HEK293 (cell line): Measurements from ENCODE around the gene NIP7.

Source experiments
- BCL6B ChIP-seq: fragments of 450-650 bp; formaldehyde crosslinking; IDR thresholded peaks from 2 replicates; pipeline ENCODE4 v1.5.1; 2017; ENCODE audit warnings: missing biosample characterization, missing genetic modification characterization
- CTCF ChIP-seq: fragments of 450-650 bp; formaldehyde crosslinking; IDR thresholded peaks from 2 replicates; pipeline ENCODE4 v1.5.1; 2016; ENCODE audit warnings: missing biosample characterization, missing genetic modification characterization
- MEIS1 ChIP-seq: sonication (generic); formaldehyde crosslinking; IDR thresholded peaks from 2 replicates; pipeline ENCODE4 v1.8.1; 2022; ENCODE audit warnings: missing genetic modification reagents, mild to moderate bottlenecking, borderline replicate concordance
- SP3 ChIP-seq: fragments of 450-650 bp; formaldehyde crosslinking; IDR thresholded peaks from 2 replicates; pipeline ENCODE4 v1.5.1; 2016; ENCODE audit warnings: missing biosample characterization, missing genetic modification characterization
- ZBTB1 ChIP-seq: fragments of 450-650 bp; formaldehyde crosslinking; IDR thresholded peaks from 2 replicates; pipeline ENCODE4 v1.5.1; 2016; ENCODE audit warnings: missing biosample characterization, missing genetic modification characterization
- ZEB2 ChIP-seq: fragments of 450-650 bp; formaldehyde crosslinking; IDR thresholded peaks from 2 replicates; pipeline ENCODE4 v1.5.1; 2016; ENCODE audit warnings: missing biosample characterization, missing genetic modification characterization
- ZNF211 ChIP-seq: fragments of 450-650 bp; formaldehyde crosslinking; IDR thresholded peaks from 2 replicates; pipeline ENCODE4 v1.5.1; 2016; ENCODE audit warnings: low read depth, missing biosample characterization, missing genetic modification characterization
- ZNF239 ChIP-seq: fragments of 450-650 bp; formaldehyde crosslinking; IDR thresholded peaks from 2 replicates; pipeline ENCODE4 v1.5.1; 2016; ENCODE audit warnings: missing biosample characterization, missing genetic modification characterization
- ZNF24 ChIP-seq: fragments of 450-650 bp; formaldehyde crosslinking; IDR thresholded peaks from 2 replicates; pipeline ENCODE4 v1.5.1; 2016; ENCODE audit warnings: missing biosample characterization, missing genetic modification characterization
- ZNF302 ChIP-seq: fragments of 450-650 bp; formaldehyde crosslinking; IDR thresholded peaks from 2 replicates; pipeline ENCODE4 v1.5.1; 2016; ENCODE audit warnings: missing biosample characterization, missing genetic modification characterization, low read depth
- ZNF324 ChIP-seq: fragments of 450-650 bp; formaldehyde crosslinking; IDR thresholded peaks from 2 replicates; pipeline ENCODE4 v1.5.1; 2016; ENCODE audit warnings: missing biosample characterization, missing genetic modification characterization
- ZNF335 ChIP-seq: fragments of 450-650 bp; formaldehyde crosslinking; conservative IDR thresholded peaks from 2 replicates; pipeline ENCODE4 v1.5.1; 2016; ENCODE audit warnings: missing biosample characterization, missing genetic modification characterization
- ZNF366 ChIP-seq: fragments of 450-650 bp; formaldehyde crosslinking; conservative IDR thresholded peaks from 2 replicates; pipeline ENCODE4 v1.5.1; 2016; ENCODE audit warnings: missing biosample characterization, missing genetic modification characterization
- ZNF416 ChIP-seq: fragments of 450-650 bp; formaldehyde crosslinking; IDR thresholded peaks from 2 replicates; pipeline ENCODE4 v1.5.1; 2016; ENCODE audit warnings: missing biosample characterization, missing genetic modification characterization
- ZNF549 ChIP-seq: fragments of 450-650 bp; IDR thresholded peaks from 2 replicates; pipeline ENCODE4 v1.5.1; 2018; ENCODE audit warnings: missing biosample characterization, missing genetic modification characterization, mild to moderate bottlenecking, inconsistent platforms, moderate library complexity
- ZNF785 ChIP-seq: fragments of 450-650 bp; formaldehyde crosslinking; IDR thresholded peaks from 2 replicates; pipeline ENCODE4 v1.5.1; 2016; ENCODE audit warnings: missing biosample characterization, missing genetic modification characterization
- TF ChIP-seq, protein P1 (sequence below): fragments of 450-650 bp; formaldehyde crosslinking; IDR thresholded peaks from 2 replicates; pipeline ENCODE4 v1.5.1; 2016; ENCODE audit warnings: missing biosample characterization, missing genetic modification characterization
- TF ChIP-seq, protein P2 (sequence below): fragments of 450-650 bp; formaldehyde crosslinking; IDR thresholded peaks from 2 replicates; pipeline ENCODE4 v1.5.1; 2016; ENCODE audit warnings: missing biosample characterization, missing genetic modification characterization
- TF ChIP-seq, protein P3 (sequence below): fragments of 450-650 bp; formaldehyde crosslinking; IDR thresholded peaks from 2 replicates; pipeline ENCODE4; 2016; ENCODE audit warnings: missing biosample characterization, missing genetic modification characterization
- TF ChIP-seq, protein P4 (sequence below): fragments of 450-650 bp; formaldehyde crosslinking; IDR thresholded peaks from 2 replicates; pipeline ENCODE4 v1.5.1; 2017; ENCODE audit warnings: missing biosample characterization, missing genetic modification characterization

The NIP7 gene

GRCh38 chr16:69311533-69312387 lies 27.8 kb upstream of the NIP7 start (continued):
- TF ChIP-seq ZNF549 (tag by site-specific recombination) (0 out of 2 replicates have a peak, but pooled peaks have one; percentile 15), ZNF211 (tag by site-specific recombination) (no peak), ZNF416 (no peak), SP3 (0 out of 2 replicates have a peak, but pooled peaks have one; percentile 8), ZNF785 (tag by site-specific recombination) (no peak), ZNF366 (no peak), ZNF324 (tag by site-specific recombination) (no peak), ZNF335 (tag by site-specific recombination) (peak; percentile 73), ZNF302 (tag by site-specific recombination) (no peak), ZNF239 (no peak), ZNF24 (tag by site-specific recombination) (peak; percentile 88), BCL6B (tag by site-specific recombination) (no peak), ZEB2 (tag by site-specific recombination) (peak; percentile 32; the same call in 1 of the 2 replicates), MEIS1 (CRISPR knock-in tag) (0 out of 2 replicates have a peak, but pooled peaks have one; percentile 47), ZBTB1 (tag by site-specific recombination) (no peak), CTCF (peak; percentile 85)
- TF ChIP-seq, protein P1, sequence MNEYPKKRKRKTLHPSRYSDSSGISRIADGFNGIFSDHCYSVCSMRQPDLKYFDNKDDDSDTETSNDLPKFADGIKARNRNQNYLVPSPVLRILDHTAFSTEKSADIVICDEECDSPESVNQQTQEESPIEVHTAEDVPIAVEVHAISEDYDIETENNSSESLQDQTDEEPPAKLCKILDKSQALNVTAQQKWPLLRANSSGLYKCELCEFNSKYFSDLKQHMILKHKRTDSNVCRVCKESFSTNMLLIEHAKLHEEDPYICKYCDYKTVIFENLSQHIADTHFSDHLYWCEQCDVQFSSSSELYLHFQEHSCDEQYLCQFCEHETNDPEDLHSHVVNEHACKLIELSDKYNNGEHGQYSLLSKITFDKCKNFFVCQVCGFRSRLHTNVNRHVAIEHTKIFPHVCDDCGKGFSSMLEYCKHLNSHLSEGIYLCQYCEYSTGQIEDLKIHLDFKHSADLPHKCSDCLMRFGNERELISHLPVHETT (tag by site-specific recombination), result no peak
- TF ChIP-seq, protein P2, sequence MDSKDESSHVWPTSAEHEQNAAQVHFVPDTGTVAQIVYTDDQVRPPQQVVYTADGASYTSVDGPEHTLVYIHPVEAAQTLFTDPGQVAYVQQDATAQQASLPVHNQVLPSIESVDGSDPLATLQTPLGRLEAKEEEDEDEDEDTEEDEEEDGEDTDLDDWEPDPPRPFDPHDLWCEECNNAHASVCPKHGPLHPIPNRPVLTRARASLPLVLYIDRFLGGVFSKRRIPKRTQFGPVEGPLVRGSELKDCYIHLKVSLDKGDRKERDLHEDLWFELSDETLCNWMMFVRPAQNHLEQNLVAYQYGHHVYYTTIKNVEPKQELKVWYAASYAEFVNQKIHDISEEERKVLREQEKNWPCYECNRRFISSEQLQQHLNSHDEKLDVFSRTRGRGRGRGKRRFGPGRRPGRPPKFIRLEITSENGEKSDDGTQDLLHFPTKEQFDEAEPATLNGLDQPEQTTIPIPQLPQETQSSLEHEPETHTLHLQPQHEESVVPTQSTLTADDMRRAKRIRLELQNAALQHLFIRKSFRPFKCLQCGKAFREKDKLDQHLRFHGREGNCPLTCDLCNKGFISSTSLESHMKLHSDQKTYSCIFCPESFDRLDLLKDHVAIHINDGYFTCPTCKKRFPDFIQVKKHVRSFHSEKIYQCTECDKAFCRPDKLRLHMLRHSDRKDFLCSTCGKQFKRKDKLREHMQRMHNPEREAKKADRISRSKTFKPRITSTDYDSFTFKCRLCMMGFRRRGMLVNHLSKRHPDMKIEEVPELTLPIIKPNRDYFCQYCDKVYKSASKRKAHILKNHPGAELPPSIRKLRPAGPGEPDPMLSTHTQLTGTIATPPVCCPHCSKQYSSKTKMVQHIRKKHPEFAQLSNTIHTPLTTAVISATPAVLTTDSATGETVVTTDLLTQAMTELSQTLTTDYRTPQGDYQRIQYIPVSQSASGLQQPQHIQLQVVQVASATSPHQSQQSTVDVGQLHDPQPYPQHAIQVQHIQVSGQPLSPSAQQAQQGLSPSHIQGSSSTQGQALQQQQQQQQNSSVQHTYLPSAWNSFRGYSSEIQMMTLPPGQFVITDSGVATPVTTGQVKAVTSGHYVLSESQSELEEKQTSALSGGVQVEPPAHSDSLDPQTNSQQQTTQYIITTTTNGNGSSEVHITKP (tag by site-specific recombination), result no peak
- TF ChIP-seq, protein P3, sequence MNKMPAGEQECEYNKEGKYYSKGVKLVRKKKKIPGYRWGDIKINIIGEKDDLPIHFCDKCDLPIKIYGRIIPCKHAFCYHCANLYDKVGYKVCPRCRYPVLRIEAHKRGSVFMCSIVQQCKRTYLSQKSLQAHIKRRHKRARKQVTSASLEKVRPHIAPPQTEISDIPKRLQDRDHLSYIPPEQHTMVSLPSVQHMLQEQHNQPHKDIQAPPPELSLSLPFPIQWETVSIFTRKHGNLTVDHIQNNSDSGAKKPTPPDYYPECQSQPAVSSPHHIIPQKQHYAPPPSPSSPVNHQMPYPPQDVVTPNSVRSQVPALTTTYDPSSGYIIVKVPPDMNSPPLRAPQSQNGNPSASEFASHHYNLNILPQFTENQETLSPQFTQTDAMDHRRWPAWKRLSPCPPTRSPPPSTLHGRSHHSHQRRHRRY (tag by site-specific recombination), result no peak
- TF ChIP-seq, protein P4, sequence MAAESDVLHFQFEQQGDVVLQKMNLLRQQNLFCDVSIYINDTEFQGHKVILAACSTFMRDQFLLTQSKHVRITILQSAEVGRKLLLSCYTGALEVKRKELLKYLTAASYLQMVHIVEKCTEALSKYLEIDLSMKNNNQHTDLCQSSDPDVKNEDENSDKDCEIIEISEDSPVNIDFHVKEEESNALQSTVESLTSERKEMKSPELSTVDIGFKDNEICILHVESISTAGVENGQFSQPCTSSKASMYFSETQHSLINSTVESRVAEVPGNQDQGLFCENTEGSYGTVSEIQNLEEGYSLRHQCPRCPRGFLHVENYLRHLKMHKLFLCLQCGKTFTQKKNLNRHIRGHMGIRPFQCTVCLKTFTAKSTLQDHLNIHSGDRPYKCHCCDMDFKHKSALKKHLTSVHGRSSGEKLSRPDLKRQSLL (tag by site-specific recombination), result no peak
